ENCODE results near the gene CAPN9.
A peak's percentile ranks its signal among the peaks of the same experiment; 100 is the strongest.

CAPN9 gene

DNA sequence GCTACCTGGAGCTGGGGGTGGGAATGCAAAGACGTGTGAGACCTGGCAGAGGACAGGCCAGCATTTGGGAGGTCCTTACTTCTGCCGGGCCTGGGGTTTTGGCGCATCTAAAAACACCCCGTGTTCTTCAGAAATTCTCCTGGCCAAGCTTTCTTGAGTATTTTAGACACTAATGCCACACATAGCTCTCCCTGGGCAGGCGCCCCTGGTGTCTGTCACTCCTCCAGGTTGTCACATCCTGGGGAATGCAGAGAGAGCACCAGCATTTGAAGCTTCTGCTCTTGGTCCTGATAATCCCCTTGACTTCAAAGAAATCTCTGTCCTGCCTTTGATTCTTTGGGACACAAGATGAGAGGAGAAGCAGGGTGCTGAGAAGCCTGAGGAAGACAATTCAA lies 6.0 kb downstream of the CAPN9 start:
- no peak for DNase-seq (ENCODE audit: low spot score)
- TF ChIP-seq, protein P1, sequence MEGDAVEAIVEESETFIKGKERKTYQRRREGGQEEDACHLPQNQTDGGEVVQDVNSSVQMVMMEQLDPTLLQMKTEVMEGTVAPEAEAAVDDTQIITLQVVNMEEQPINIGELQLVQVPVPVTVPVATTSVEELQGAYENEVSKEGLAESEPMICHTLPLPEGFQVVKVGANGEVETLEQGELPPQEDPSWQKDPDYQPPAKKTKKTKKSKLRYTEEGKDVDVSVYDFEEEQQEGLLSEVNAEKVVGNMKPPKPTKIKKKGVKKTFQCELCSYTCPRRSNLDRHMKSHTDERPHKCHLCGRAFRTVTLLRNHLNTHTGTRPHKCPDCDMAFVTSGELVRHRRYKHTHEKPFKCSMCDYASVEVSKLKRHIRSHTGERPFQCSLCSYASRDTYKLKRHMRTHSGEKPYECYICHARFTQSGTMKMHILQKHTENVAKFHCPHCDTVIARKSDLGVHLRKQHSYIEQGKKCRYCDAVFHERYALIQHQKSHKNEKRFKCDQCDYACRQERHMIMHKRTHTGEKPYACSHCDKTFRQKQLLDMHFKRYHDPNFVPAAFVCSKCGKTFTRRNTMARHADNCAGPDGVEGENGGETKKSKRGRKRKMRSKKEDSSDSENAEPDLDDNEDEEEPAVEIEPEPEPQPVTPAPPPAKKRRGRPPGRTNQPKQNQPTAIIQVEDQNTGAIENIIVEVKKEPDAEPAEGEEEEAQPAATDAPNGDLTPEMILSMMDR (IDR thresholded peaks at IDR 0.05; ENCODE audit: borderline replicate concordance, control extremely low read depth, extremely low read depth, insufficient read depth, missing control alignments) = no peak
- in situ Hi-C loops (cut with MboI; ENCODE audit: low sequenced_read_pairs, unreplicated experiment) = no loop called here

DNA sequence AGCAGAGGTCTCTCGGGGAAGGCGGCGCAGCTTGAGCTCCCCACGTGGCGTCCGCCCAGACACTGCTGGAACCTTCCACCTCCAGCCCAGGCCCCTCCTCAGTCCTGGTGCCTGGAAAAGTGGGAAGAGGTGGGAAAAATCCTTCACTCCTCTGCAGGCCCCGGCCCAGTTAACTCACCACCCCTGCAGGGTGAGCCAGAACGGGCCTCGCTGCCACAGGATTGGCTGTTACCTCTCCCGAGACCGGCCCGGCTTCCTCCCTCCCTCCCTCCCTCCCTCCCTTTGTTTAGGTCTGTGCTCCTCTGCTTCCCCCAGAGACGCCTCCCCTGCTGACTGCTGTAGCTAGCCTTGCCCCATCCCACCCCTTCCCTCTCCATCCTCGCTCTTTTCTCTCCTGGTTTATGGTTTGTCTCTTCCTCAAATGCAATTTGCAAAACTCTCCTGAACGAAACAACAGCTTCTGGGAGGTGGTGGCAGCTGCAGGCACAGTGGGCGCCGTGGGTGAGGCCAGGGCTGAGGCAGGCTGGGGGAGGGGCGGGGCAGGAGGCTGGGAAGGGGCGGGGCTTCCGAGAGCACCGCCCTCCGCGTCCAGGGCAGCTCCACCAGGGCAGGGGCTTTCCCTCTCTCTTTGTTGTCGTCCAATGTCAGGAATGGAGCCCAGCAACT lies 6.5 kb downstream of the CAPN9 start:
- in situ Hi-C loops (cut with MboI; ENCODE audit: low sequenced_read_pairs, unreplicated experiment) = no loop called here
- TF ChIP-seq, protein P1 (IDR thresholded peaks at IDR 0.05; ENCODE audit: borderline replicate concordance, control extremely low read depth, extremely low read depth, insufficient read depth, missing control alignments) = no peak
- DNase-seq (ENCODE audit: low spot score) = peak; percentile 72

DNA sequence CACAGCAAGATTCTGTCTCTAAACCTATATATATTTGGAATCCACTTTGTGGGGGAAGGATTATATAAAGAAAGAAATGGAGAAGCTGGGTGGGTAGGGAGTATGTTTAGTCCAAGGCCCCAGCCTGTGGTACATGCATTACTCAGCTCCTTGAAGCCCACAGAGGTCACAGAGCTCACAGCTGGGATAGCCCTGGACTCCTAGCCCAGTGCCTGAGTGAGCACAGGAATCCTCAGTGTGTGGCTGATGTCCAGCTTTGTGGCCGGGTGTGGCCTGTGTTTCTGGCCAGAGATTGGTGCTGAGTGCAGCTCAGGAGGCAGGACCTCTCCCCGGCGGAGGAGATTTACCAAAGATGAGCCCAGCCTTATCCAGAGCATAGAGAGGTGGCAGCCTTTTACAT lies 7.6 kb downstream of the CAPN9 start:
- no peak for DNase-seq (ENCODE audit: low spot score)
- TF ChIP-seq, protein P1 (IDR thresholded peaks at IDR 0.05; ENCODE audit: borderline replicate concordance, control extremely low read depth, extremely low read depth, insufficient read depth, missing control alignments) = no peak
- in situ Hi-C loops (cut with MboI; ENCODE audit: low sequenced_read_pairs, unreplicated experiment) = no loop called here

DNA sequence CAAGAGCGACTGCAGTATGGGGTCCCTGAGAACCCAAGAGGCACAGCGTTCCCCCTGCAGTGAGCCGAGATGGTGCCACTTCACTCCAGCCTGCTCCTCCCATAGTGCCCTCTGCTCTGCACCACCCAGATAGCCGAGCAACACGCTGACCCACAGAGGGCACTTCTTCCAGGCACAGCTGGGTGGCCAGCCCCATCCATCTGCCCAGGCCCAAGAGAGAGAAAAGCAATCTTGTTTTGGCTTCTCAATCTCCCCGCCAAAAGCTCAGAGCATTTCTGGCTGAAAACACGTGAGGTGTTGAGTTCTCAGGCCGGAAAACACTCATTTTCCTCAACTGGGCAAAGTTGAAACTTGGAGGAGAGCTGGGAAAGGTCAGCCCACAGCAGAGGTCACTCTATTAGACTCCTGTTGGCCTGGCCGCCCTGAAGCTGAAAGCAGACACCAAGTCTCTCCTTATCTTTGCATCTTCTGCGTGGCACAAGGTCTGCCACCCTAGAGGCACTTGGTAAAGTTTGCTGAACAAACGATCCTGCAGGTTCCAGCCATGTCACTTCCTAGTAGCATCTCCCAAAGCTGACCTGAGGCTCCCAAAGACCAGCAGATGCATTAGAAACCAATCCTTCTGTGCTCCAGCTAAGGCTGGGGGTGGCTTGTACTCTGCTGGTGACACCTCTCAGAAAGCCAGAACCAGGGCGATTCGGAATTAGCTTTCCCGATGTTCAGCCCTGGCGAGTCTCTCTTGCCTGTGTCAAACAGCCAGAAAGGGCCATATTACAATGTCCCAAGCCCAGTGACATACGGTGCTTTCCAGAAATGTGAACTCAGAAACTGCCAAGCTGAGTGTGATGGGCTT lies 10.9 kb downstream of the CAPN9 start:
- DNase-seq (ENCODE audit: low spot score) = no peak
- TF ChIP-seq, protein P1 (IDR thresholded peaks at IDR 0.05; ENCODE audit: borderline replicate concordance, control extremely low read depth, extremely low read depth, insufficient read depth, missing control alignments) = no peak
- in situ Hi-C loops (cut with MboI; ENCODE audit: low sequenced_read_pairs, unreplicated experiment) = no loop called here

DNA sequence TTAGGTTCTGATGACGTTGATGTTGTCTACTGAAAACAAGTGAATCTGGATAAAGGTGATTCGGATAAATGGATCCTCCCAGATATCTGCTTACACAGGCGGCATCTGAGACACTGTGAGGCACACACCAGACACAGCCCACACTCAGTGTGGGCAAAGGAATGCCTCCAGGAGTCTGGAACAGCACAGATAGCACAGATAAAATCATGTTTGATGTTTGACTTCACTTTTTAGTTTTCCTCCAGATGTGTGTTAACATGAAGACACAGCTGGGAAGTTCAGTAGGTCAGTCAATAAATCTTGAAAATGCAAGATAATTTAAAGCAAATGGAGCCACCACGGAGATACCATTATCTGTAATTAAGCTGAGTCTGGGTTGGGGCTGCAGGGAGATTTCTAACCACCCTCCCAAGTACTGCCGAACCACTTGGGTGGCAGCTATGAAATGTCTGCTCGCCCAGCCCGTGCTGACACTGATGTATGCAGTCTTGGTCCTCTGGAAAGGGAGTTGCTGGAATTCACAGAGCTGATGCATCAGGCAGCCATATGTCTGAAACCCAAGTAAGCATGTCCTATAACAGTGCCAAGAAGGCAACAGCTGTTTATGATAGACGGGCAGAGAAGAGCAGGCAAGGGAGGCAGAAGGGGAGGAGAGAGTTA lies 11.7 kb downstream of the CAPN9 start:
- DNase-seq (ENCODE audit: low spot score) = no peak
- in situ Hi-C loops (cut with MboI; ENCODE audit: low sequenced_read_pairs, unreplicated experiment) = no loop called here
- TF ChIP-seq, protein P1 (IDR thresholded peaks at IDR 0.05; ENCODE audit: borderline replicate concordance, control extremely low read depth, extremely low read depth, insufficient read depth, missing control alignments) = no peak

DNA sequence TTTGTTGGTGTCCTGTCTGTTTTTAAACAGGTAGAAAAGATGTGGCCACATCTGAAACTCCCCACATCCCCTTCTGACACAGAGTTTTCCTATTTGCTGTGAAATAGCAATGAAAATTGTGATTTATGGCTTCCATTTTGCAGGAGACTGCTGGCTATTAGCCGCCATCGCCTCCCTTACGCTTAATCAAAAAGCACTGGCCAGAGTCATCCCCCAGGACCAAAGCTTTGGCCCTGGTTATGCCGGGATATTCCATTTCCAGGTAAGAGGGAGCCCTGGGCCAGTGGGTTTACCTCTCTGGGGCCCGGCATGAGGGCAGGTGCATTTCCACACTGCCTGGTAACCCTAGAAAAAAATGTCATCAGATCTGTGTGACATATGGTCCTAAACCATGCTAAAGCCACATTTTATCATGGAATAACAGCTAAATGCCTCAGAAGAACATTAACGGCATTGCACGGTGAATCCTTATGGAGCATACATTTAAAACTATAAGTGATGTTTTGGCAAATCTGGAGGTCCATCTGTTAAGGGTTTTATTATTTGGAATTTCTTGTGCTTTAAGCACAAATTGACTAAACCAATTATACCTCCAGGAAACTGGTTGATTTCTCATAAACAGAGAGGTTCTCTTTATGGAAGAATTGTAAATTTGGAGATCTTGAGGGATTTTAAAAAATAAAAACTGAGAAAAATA lies 12.3 kb downstream of the CAPN9 start:
- DNase-seq (ENCODE audit: low spot score) = no peak
- in situ Hi-C loops (cut with MboI; ENCODE audit: low sequenced_read_pairs, unreplicated experiment) = no loop called here
- TF ChIP-seq, protein P1 (IDR thresholded peaks at IDR 0.05; ENCODE audit: borderline replicate concordance, control extremely low read depth, extremely low read depth, insufficient read depth, missing control alignments) = no peak

All from GM13976 (cell line).